Suppressor macrophage (primary cell): Measurements from ENCODE around the gene ACOT8.
A peak's percentile ranks its signal among the peaks of the same experiment; 100 is the strongest.
"Not testable (repeated sequence)": the region's sequence is repeated elsewhere in the genome, so short reads cannot be mapped to it uniquely, and the experiment has no call there.

Source experiments
- DNase-seq, 4 experiments: peaks; one replicate each; pipeline ENCODE4 v3.0.0-alpha.2; 2020 to 2022
- total RNA-seq, 17 experiments: gene quantifications; one replicate each; lab custom pipeline; 2026; ENCODE audit warnings: mixed read lengths in 6 of 17, inconsistent platforms in 3 of 17; lab: John Stamatoyannopoulos, UW

Gene ACOT8
- total RNA-seq, result 7.3 to 26.4 (median 13.2) reads per million in 17 experiments

DNA sequence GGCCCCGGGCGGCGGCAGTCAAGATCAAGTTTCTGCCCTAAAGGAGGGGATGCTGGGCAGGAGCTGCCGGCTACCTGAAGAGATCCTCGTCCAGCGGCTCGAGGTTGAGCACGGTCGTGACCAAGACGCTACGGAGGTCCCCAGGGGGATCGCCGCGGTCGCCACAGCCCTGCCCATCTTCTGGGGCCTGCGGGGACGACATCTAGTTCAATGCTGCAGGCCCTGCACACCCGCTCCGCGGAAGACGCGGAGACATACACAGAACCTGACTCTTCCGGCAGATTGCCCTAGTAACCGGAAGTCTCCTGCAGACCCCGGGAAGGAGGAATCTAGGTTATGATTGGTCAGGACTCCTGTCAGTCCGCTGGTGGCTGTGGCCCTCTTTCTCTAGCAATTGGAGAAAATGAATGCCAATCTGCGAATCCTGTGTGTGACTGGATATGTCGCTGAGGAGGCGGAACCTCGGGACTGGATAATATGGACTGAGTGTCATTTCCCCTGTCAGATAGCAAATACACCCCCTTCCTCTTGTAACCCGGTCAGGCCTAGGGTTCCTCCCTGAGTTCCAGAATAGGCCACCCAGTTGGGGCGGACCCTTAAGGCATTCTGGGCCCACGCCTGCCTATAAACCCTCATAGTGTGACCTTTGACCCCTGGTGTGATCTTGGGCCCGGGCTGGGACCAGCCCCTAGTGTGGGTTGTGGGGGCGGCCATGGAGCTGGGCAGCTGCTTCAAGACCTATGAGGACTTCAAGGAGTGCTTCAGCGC is at the start of gene ACOT8, which contains the start of gene ZSWIM3:
Gene ACOT8 (minus strand): TSS at position 279 of the 768 bp plus-strand sequence. CDS start 77 bp downstream, at position 202.
Gene ZSWIM3 (plus strand): TSS at position 501 of the 768 bp plus-strand sequence. CDS start 212 bp downstream, at position 713.
- peak; percentile 98 to 100 (median 100) for DNase-seq

DNA sequence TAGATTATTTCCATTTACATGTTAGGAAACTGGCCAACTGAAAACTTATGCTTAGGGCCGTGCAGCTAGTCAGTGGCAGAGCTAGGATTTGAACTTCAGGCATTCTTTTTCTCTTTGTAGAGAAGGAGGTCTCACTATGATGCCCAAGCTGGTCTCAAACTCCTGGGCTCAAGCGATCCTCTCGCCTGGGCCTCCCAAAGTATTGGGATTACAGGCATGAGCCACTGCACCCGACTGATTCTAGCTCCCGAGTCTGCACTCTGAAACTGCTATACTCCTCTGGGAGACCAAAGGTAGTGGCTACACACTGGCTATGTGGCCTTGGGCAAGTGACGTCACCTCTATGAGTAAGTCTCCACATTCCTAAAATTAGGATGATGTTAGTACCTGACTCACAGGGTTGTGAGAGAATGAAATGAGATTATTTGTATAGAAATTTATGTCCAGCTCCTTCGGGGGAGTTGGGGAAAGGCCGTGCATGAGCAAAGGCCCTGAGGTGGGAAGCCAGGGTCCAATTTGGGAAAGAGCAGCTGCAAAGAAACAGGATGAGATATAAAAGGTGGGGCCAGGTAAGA is 48.4 kb upstream of the ACOT8 start:
- no peak for DNase-seq

DNA sequence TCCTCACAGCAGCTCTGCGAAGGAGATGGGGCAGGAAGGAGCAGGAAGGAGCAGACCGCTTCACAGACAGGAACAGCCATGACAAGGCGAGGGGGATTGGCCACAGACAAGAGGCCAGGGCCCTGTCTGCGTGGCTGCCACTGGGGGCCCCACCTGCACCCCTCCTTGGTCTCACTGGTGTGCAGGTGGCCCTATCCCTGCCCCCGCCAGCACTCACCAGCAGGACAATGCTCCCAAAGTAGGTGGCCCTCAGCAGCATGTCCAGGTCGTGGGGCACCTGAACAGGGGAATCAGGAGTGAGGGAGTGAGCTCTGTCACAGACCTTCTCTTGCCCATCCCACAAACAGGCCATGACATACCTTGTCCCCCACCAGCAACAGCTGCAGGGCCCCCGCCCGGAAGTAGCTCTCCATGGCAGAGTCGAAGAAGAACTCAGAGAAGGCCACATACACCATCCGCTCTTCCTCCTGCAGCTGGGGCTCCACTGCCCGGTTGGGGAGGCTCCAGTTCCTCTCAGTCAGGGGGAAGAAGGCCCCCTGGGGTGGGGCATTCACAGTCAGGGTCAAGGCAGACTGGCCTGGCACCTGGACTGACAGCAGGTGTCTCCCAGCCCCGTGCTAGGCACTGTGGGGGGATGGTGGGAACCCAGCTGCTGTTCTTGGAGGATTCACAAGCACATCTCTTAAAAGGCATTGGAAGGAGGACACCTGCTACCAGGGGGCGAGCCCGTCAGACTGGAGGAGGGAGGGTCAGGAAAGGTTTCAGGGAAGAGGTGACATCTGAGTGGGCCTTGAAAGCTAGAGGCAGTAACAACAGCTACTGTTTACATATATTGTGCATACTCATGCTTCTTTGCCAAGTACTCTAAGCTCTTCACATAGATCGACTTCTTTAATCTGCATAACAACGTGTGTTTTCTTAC is 47.7 kb upstream of the ACOT8 start:
- no peak for DNase-seq

DNA sequence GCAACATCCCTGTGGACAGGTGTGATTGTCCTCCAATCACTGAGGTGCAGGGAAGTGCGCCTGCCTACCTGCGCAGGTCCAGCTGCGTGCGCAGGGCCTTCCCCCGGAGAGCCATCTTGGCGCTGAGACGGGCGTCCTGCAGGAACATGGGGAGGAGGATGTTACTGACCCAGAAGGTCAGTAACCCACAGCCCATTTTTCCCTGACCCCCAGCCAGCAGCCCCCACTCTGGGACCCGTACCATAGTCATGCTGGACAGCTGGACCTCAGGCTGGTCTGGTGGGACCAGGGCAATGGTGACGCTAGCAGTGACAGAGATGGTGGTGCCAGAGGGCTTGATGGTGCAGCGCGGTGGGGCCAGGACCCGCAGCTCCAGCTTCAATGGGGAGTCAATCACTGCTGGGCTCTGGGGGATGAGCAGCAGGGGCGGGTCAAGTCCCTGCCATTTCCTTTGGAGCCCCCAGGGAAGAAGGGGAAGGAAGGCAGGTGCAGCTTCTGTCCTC is 45.1 kb upstream of the ACOT8 start:
- no peak for DNase-seq

GRCh38 chr20:45901332-45901731 is 44.1 kb upstream of the ACOT8 start:
- DNase-seq, result not testable (repeated sequence)

GRCh38 chr20:45899046-45899835 is 42.0 kb upstream of the ACOT8 start:
- no peak for DNase-seq

- no peak for DNase-seq
Measured at GRCh38 chr20:45898285-45898684, 41.1 kb upstream of the ACOT8 start.

GRCh38 chr20:45897692-45898091 is 40.5 kb upstream of the ACOT8 start:
- DNase-seq, result no peak

- no peak for DNase-seq
Measured at GRCh38 chr20:45897289-45897688, 40.1 kb upstream of the ACOT8 start.

DNA sequence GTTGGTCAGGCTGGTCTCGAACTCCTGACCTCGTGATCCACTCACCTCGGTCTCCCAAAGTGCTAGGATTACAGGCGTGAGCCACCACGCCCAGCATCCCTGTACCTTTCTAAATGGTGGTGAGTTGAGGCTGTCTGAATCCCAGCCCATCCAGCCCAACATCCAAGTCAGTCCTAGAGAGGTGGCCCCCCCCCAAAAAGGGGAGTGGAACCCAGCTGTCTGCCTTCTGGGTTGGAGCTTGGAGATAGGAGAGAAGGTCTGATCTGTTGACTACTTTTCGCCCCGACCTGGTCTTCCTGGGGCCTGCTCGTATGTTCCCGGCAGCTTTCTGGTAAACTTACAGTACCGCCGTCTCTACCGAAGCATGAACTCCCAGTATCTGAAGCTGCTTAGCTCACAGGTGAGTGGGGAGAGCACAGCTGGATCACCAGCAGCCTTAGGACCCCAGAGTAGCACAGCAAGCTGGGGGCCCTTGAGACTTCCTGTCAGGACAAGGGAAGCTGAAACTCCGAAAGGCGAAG is 39.5 kb upstream of the ACOT8 start:
- DNase-seq, result no peak

DNA sequence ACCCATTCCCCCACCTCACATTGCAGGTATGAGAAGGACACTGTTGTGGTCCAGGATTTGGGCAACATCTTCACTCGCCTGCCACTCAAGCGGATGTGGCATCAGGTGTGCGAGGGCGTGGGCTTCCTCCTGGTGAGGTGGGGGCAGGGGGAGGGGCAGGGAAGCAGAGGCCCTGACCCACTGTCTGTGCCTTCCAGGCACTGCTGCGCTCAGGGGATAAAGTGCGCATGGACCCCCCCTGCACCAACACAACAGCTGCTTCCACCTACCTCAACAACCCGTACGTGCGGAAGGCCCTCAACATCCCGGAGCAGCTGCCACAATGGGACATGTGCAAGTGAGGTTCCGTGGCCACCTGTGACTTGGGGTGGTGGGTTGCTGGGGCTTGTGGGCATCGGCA is 37.6 kb upstream of the ACOT8 start:
- DNase-seq, result no peak

DNA sequence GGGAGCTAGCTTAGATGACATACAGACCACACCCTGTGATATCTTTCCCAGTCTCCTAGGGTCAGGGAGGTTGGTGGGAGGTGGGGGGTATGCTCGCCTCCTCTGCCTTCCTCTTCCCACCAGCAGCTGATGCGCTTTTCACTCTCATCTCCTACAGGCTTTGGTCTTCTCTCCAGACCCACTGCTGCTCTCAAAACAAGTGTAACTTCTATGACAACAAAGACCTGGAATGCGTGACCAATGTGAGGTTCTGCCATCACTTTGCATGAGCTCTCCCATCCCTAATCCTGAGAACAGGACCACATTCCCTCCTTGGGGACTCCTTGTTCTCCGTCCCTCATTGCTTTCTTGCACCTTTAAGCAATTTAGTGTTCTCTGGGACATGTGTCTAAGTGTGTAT is 36.6 kb upstream of the ACOT8 start:
- DNase-seq, result no peak

DNA sequence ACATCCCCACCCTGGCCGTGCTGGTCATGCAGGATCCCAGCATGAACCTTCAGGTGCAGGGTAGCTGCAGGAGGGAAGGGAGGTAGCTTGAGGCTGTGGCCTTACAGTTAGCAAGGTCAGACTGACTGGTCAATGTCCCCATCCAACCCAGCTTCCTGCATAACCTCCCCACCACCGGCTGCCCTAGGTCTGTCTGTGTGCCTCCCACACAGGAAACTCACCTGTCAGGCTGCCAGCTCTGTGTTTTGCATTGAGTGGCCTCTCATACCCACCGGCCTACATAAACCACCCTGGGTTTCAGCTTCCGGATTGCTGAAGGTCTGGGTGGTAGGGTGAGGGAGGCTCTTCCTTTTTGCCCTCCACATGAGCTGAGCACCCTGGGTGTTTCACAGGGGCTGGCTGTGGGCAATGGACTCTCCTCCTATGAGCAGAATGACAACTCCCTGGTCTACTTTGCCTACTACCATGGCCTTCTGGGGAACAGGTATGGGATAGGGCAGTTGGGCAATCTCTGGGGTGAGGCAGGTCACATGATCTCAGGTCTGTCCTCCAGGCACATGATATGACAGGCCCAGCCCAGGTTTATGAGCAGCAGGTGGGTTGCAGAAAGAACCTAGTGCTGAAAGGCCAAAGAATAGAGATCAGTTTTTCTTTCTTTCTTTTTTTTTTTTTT is 35.8 kb upstream of the ACOT8 start:
- DNase-seq, result peak in 3 of 4 experiments; percentile 18 to 33 (median 21)

DNA sequence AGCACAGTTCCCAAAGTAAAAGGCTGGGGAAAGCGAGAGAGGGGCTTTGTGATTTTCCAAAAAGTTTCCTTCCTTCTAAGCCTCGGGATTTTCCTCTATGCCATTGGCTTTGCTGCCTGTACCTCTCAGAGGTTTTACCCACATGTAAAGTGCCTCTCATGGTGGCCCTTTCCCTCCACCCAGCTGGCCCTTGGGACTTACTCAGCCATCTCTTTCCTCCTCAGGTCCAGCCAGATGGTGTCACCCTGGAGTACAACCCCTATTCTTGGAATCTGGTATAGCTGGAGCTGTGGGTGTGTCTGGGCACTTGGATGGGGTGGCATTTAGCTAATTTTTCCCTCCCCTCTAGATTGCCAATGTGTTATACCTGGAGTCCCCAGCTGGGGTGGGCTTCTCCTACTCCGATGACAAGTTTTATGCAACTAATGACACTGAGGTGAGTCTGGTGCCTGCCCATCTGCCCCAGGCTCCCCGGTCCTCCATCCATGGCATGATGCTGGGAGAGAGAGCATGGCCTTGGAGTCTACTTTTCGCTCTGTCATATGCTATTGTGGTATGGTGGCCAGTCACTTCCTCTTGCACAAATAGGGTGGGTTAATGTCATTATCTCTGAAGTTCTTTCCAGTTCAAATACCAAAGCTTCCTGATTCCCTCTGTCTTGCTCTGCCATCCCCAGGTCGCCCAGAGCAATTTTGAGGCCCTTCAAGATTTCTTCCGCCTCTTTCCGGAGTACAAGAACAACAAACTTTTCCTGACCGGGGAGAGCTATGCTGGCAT is 35.0 kb upstream of the ACOT8 start:
- peak; percentile 26 to 63 (median 58) for DNase-seq

DNA sequence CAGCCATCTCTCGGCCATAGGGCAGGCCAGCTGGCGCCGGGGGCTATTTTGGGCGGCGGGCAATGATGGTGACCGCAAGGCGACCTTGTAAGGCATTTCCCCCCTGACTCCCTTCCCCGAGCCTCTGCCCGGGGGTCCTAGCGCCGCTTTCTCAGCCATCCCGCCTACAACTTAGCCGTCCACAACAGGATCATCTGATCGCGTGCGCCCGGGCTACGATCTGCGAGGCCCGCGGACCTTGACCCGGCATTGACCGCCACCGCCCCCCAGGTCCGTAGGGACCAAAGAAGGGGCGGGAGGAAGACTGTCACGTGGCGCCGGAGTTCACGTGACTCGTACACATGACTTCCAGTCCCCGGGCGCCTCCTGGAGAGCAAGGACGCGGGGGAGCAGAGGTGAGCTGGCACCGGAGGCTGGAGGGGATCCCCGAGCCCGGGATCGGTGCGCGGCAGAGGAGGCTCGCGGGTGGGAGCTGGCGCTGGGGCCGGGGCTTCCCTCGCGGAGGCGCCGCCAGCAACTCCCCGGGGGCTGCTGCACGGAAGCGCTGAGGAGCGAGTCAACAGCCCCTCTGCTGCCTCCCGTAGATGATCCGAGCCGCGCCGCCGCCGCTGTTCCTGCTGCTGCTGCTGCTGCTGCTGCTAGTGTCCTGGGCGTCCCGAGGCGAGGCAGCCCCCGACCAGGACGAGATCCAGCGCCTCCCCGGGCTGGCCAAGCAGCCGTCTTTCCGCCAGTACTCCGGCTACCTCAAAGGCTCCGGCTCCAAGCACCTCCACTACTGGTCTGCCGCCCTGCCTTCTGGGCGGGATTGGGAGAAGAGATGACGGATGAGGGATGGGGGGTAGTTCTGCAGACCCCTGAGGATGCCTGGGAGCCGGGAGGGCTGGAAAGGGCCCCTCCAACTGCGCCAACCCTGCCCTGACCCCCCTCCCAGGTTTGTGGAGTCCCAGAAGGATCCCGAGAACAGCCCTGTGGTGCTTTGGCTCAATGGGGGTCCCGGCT is 34.1 kb upstream of the ACOT8 start, which contains the start of the genes CTSA and NEURL2:
Gene CTSA (plus strand): TSS at position 351 of the 999 bp plus-strand sequence. CDS start 234 bp downstream, at position 585.
Gene NEURL2 (minus strand): TSS at position 224 of the 999 bp plus-strand sequence. CDS start 217 bp downstream, at position 7.
- DNase-seq, result peak; percentile 81 to 92 (median 90)

DNA sequence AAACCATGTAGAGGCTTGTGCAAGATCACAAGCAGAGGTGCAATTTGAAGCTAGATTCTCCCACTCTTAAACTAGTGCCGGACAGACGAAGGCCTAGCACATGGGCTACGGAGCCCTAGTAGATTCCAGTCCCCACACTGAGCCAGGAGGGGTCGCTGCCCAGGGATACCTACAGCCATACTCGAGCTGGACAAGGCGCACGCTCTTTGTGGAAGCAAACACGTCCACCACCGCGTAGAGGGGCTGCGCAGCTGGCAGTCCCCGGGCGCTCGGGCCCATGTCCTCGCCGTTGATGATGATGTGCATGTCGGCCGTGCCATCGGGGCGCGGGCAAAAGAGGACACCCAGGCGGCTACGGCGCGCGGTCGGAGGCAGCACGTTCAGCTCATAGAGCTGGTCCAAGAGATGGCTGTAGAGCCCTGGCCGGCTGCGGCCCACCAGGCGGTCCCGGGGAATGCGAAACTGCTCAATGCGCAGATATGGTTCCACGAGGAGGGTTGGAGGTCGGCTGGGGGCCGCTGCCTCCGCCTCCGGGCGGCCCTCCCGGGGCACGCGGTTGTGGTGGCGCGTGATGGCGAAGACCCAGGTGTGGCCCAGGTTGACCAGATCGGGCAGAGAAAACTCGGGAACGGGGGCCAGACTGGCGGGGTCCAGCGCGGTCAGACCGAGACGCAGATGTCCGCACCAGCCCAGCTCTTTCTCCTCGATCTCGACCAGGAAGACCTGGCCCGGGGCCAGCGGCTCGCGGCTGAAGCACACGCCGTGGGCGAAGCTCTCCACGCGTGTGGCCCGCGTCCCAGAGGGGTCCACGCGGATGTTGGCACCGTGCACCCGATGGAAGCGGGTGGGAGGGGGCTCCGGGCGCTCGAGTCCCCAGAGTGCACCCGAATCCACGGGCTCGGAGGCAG is 33.1 kb upstream of the ACOT8 start:
- DNase-seq, result peak; percentile 78 to 88 (median 82)

GRCh38 chr20:45888681-45889080 is 31.5 kb upstream of the ACOT8 start:
- DNase-seq, result no peak
